HG03064 (cell line): ENCODE results near the gene TRAK1.
A peak's percentile ranks its signal among the peaks of the same experiment; 100 is the strongest.
"Not testable (repeated sequence)": the region's sequence is repeated elsewhere in the genome, so short reads cannot be mapped to it uniquely, and the experiment has no call there.

Experiments
- ATAC-seq: cut with Tn5 transposase; IDR thresholded peaks from one replicate; pipeline ENCODE4 v1.9.1; 2021; ENCODE audit warnings: low read depth; ENCODE audit not compliant: unreplicated experiment

Gene TRAK1

GRCh38 chr3:42096796-42097565, 5.8 kb downstream of the TRAK1 start:
- no peak for ATAC-seq

GRCh38 chr3:42097566-42097946, 6.4 kb downstream of the TRAK1 start:
- no peak for ATAC-seq

GRCh38 chr3:42098171-42098570, 7.0 kb downstream of the TRAK1 start:
- ATAC-seq, result no peak

GRCh38 chr3:42099020-42099765, 8.0 kb downstream of the TRAK1 start:
- no peak for ATAC-seq

- ATAC-seq, result no peak
Measured at GRCh38 chr3:42101048-42101447, 9.9 kb downstream of the TRAK1 start.

- ATAC-seq, result no peak
Measured at GRCh38 chr3:42101481-42101880, 10.3 kb downstream of the TRAK1 start.

- no peak for ATAC-seq
Measured at GRCh38 chr3:42102571-42102970, 11.4 kb downstream of the TRAK1 start.

GRCh38 chr3:42103921-42104665, 12.9 kb downstream of the TRAK1 start:
- not testable (repeated sequence) for ATAC-seq

- not testable (repeated sequence) for ATAC-seq
Measured at GRCh38 chr3:42105994-42106393, 14.8 kb downstream of the TRAK1 start.

GRCh38 chr3:42106646-42107045, 15.5 kb downstream of the TRAK1 start:
- no peak for ATAC-seq

GRCh38 chr3:42110631-42111030, 19.5 kb downstream of the TRAK1 start:
- ATAC-seq, result no peak

- ATAC-seq, result no peak
Measured at GRCh38 chr3:42114130-42114725, 23.1 kb downstream of the TRAK1 start.

- ATAC-seq, result no peak
Measured at GRCh38 chr3:42115215-42115614, 24.1 kb downstream of the TRAK1 start.

GRCh38 chr3:42115946-42116345, 24.8 kb downstream of the TRAK1 start:
- ATAC-seq, result no peak

- ATAC-seq, result no peak
Measured at GRCh38 chr3:42116466-42116865, 25.3 kb downstream of the TRAK1 start.

GRCh38 chr3:42117175-42118008, 26.2 kb downstream of the TRAK1 start:
- no peak for ATAC-seq

- ATAC-seq, result peak; percentile 70
Measured at GRCh38 chr3:42118762-42119361, 27.7 kb downstream of the TRAK1 start.

GRCh38 chr3:42119561-42120355, 28.6 kb downstream of the TRAK1 start:
- no peak for ATAC-seq

- ATAC-seq, result no peak
Measured at GRCh38 chr3:42120866-42121265, 29.7 kb downstream of the TRAK1 start.
